CD14-positive monocyte (primary cell): Measurements from ENCODE around the gene TSPOAP1. TPM values are rescaled to one million over a fixed set of nuclear protein-coding genes. Genes with fewer than 3 reads are reported as not detected.

Source experiments
- DNase-seq, 3 donors: peaks; one replicate each; pipeline ENCODE4 v3.0.0-alpha.2; 2011 to 2022
- H2AFZ ChIP-seq: 2 replicates; pipeline ENCODE4 v1.6.0; 2012; ENCODE audit warnings: mild to moderate bottlenecking, low read depth, low read length, inconsistent platforms; ENCODE audit not compliant: insufficient read depth, poor library complexity, severe bottlenecking
- H3K27ac ChIP-seq, 2 donors: 1 replicate in 1 of 2; 2 replicates in 1 of 2; pipeline ENCODE4 v1.5.1; 2012 to 2013; ENCODE audit warnings: low read length in 2 of 2, control low read depth in 1 of 2, inconsistent platforms in 1 of 2, low read depth in 1 of 2, mild to moderate bottlenecking in 1 of 2
- H3K27me3 ChIP-seq, 2 donors: one replicate each; pipeline versions ENCODE4 v1.6.0 to v1.6.1; 2011 to 2013; ENCODE audit warnings: low read length in 2 of 2; ENCODE audit not compliant: control insufficient read depth in 2 of 2, insufficient read depth in 2 of 2
- H3K36me3 ChIP-seq, 2 donors: replicated peaks in 1 of 2; 1 replicate in 1 of 2; 2 replicates in 1 of 2; pipeline versions ENCODE4 v1.5.1 to v1.6.1; 2012 to 2013; ENCODE audit warnings: low read length in 2 of 2, control low read depth in 1 of 2, inconsistent platforms in 1 of 2, mild to moderate bottlenecking in 1 of 2; ENCODE audit not compliant: insufficient read depth in 2 of 2, control insufficient read depth in 1 of 2
- H3K4me1 ChIP-seq, 2 donors: 1 replicate in 1 of 2; 2 replicates in 1 of 2; pipeline versions ENCODE4 v1.5.1 to v1.6.1; 2012 to 2013; ENCODE audit warnings: low read length in 2 of 2, control low read depth in 1 of 2, inconsistent platforms in 1 of 2, mild to moderate bottlenecking in 1 of 2, moderate library complexity in 1 of 2; ENCODE audit not compliant: insufficient read depth in 2 of 2, control insufficient read depth in 1 of 2
- H3K4me2 ChIP-seq: replicated peaks from 2 replicates; pipeline ENCODE3; 2012; ENCODE audit warnings: low read length, moderate library complexity, mild to moderate bottlenecking; ENCODE audit not compliant: poor library complexity, severe bottlenecking; ENCODE audit errors: extremely low read depth
- H3K4me3 ChIP-seq, 3 experiments: fragments of 200-600 bp in 1 of 3; sonication (generic) in 1 of 3; replicated peaks in 1 of 3; 1 replicate in 2 of 3; 2 replicates in 1 of 3; pipeline ENCODE4 v1.5.1; 2011 to 2013; ENCODE audit warnings: low read length in 3 of 3, mild to moderate bottlenecking in 3 of 3, control low read depth in 2 of 3, low read depth in 2 of 3, inconsistent platforms in 1 of 3, moderate library complexity in 1 of 3
- H3K79me2 ChIP-seq: 2 replicates; pipeline ENCODE4 v1.6.0; 2012; ENCODE audit warnings: mild to moderate bottlenecking, control low read depth, inconsistent platforms, low read length, moderate library complexity; ENCODE audit not compliant: insufficient read depth
- H3K9ac ChIP-seq: 2 replicates; pipeline ENCODE4 v1.6.0; 2017; ENCODE audit warnings: low read length, mild to moderate bottlenecking; ENCODE audit not compliant: insufficient read depth, poor library complexity, severe bottlenecking
- H3K9me3 ChIP-seq, 2 donors: replicated peaks in 1 of 2; 1 replicate in 1 of 2; 2 replicates in 1 of 2; pipeline versions ENCODE4 v1.5.1 to v1.6.1; 2012 to 2013; ENCODE audit warnings: low read length in 2 of 2, control low read depth in 1 of 2; ENCODE audit not compliant: control insufficient read depth in 1 of 2, insufficient read depth in 1 of 2
- H4K20me1 ChIP-seq: 2 replicates; pipeline ENCODE4 v1.6.0; 2012; ENCODE audit warnings: mild to moderate bottlenecking, low read length, control low read depth, moderate library complexity; ENCODE audit not compliant: insufficient read depth
- H3K27ac Mint-ChIP-seq, 7 donors: one replicate each; pipeline ENCODE4 v1.8.0; 2020; ENCODE audit warnings: mild to moderate bottlenecking in 7 of 7, mixed read lengths in 7 of 7, moderate library complexity in 6 of 7, inconsistent platforms in 2 of 7
- H3K27me3 Mint-ChIP-seq, 3 donors: one replicate each; pipeline ENCODE4 v1.8.0; 2021 to 2022; ENCODE audit warnings: low read depth in 3 of 3, mild to moderate bottlenecking in 3 of 3, mixed read lengths in 3 of 3, moderate library complexity in 3 of 3, inconsistent platforms in 1 of 3
- H3K36me3 Mint-ChIP-seq, 2 donors: one replicate each; pipeline ENCODE4 v1.8.0; 2020; ENCODE audit warnings: mixed read lengths in 2 of 2, inconsistent platforms in 1 of 2, mild to moderate bottlenecking in 1 of 2
- H3K4me1 Mint-ChIP-seq: one replicate; pipeline ENCODE4 v1.8.0; 2020; ENCODE audit warnings: mild to moderate bottlenecking, mixed read lengths
- H3K4me3 Mint-ChIP-seq, 2 donors: one replicate each; pipeline ENCODE4 v1.8.0; 2020; ENCODE audit warnings: mild to moderate bottlenecking in 2 of 2, mixed read lengths in 2 of 2, moderate library complexity in 1 of 2
- H3K9me3 Mint-ChIP-seq, 7 donors: one replicate each; pipeline ENCODE4 v1.8.0; 2020 to 2022; ENCODE audit warnings: mixed read lengths in 7 of 7, mild to moderate bottlenecking in 6 of 7, moderate library complexity in 6 of 7, inconsistent platforms in 2 of 7
- CTCF ChIP-seq: fragments of 200-600 bp; IDR thresholded peaks from one replicate; pipeline ENCODE4 v1.8.0; 2022; ENCODE audit warnings: antibody characterized with exemption, mild to moderate bottlenecking
- WGBS: methylation state at CpG from one replicate; pipeline ENCODE4 v1.1.5; 2013; ENCODE audit warnings: missing lambda C conversion rate; ENCODE audit not compliant: insufficient coverage; 5-methylcytosine and 5-hydroxymethylcytosine counted together
- intact Hi-C, 2 donors: fragments of 100-400 bp; cut with micrococcal nuclease; formaldehyde crosslinking; loops; one replicate each; pipeline versions ENCODE4 v1.15.0 to v1.15.1; 2023
- polyA plus RNA-seq, 3 donors: library from polyadenylated mRNA; depleted of rRNA in 1 of 3; unstranded in 2 of 3; stranded (reverse) in 1 of 3; fragments of 300-500 nt in 2 of 3; fragments of >200 nt in 1 of 3; fragmentation: Illumina TruSeq in 2 of 3; gene quantifications; 1 replicate in 2 of 3; 2 replicates in 1 of 3; pipeline ENCODE4 v1.2.3, GENCODE V29; 2012 to 2021

Gene TSPOAP1
- polyA plus RNA-seq, 3 donors: 0.10 to 14.0 (median 0.18) TPM

GRCh38 chr17:58281511-58282011, 47.0 kb downstream of the TSPOAP1 start:
- intact Hi-C loops: no loop called here
- 0% methylated on average over 1 of the region's 2 CpGs for WGBS
- no peaks in the 10 kb centered on the region for H3K9me3 ChIP-seq
- H3K27me3 ChIP-seq: no peaks in the 10 kb centered on the region
- no peak overlapping the region for H3K27ac ChIP-seq
- no peak for TF ChIP-seq CTCF
- DNase-seq: no peak
- peaks cover 86% of the 10 kb centered on the region for H3K4me1 Mint-ChIP-seq
- no peak overlapping the region for H3K9ac ChIP-seq
- peaks cover 0 to 3% (median 0%) of the 10 kb centered on the region in 3 donors for H3K27me3 Mint-ChIP-seq
- H3K79me2 ChIP-seq: peaks cover 82% of the 10 kb centered on the region
- H3K4me1 ChIP-seq: peaks cover 88 to 94% of the 10 kb centered on the region in 2 donors
- H4K20me1 ChIP-seq: no peaks in the 10 kb centered on the region
- no peaks in the 10 kb centered on the region for H3K9me3 Mint-ChIP-seq
- no peaks in the 10 kb centered on the region for H3K36me3 Mint-ChIP-seq
- peak overlapping the region; percentile 17 for H2AFZ ChIP-seq
- no peak overlapping the region for H3K4me3 ChIP-seq
- H3K4me2 ChIP-seq: peak overlapping the region; percentile 3
- no peak overlapping the region for H3K4me3 Mint-ChIP-seq
- H3K36me3 ChIP-seq: no peaks in the 10 kb centered on the region
- H3K27ac Mint-ChIP-seq: peak overlapping the region in 5 of 7 donors; percentile 62 to 87 (median 73)

DNA sequence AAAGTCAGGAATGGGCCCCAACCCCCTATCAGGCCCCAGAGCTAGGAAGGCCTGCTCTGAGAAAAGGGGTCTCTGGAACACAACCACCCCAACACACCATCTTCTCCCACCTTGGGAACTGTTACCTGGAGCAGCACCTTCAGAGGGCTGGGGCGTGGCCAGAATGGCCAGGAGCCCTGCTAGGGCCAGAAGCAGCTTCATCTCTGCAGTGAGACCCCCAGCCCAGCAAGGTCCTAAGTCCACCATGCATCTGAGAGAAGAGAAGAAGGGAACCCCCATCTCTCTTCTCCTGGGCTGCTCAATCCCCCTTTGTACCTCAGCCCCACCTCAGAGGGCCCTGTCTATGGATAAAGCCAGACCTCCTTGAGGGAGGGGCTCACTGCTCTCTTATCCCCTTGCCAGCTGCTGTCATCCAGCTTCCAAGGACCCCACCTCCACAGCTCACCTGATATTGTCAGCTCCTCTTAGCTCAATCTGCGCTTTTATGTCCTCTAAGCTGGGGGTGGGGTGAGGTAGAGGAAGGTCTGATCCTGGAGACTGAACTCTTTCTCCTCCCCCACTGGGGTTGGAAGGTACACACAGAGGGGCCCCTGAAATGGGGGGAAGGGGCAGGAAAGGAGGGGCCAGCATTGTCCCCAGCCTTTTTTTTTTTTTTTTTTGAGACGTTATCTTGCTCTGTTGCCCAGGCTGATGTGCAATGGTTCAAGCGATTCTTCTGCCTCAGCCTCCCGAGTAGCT, 47.9 kb downstream of the TSPOAP1 start, which contains the start of gene MPO:
MPO (minus strand) TSS at position 456 of the 738 bp plus-strand sequence; CDS start at position 279, 177 bp downstream.
- H3K79me2 ChIP-seq: peaks cover 89% of the 10 kb centered on the region
- H3K36me3 ChIP-seq: no peaks in the 10 kb centered on the region
- H3K27me3 Mint-ChIP-seq: peaks cover 0 to 3% (median 0%) of the 10 kb centered on the region in 3 donors
- TF ChIP-seq CTCF: no peak
- H3K4me1 ChIP-seq: peaks cover 87 to 94% of the 10 kb centered on the region in 2 donors
- peak within 1 kb of the TSS; percentile 69 to 84 for H3K27ac ChIP-seq
- H3K4me3 Mint-ChIP-seq: peak within 1 kb of the TSS; percentile 76 to 93
- H3K27me3 ChIP-seq: no peaks in the 10 kb centered on the region
- no peaks in the 10 kb centered on the region for H3K36me3 Mint-ChIP-seq
- no peak for DNase-seq
- intact Hi-C loops: no loop called here
- peak within 1 kb of the TSS; percentile 78 to 98 (median 92) for H3K27ac Mint-ChIP-seq
- peak within 1 kb of the TSS; percentile 54 for H3K9ac ChIP-seq
- no peaks in the 10 kb centered on the region for H3K9me3 Mint-ChIP-seq
- no CpG with 5 or more reads among the region's 5 CpGs for WGBS
- no peaks in the 10 kb centered on the region for H3K9me3 ChIP-seq
- H3K4me2 ChIP-seq: peak within 1 kb of the TSS; percentile 74
- H3K4me1 Mint-ChIP-seq: peaks cover 91% of the 10 kb centered on the region
- peak within 1 kb of the TSS in 2 of 3 experiments; percentile 54 to 74 for H3K4me3 ChIP-seq
- H4K20me1 ChIP-seq: no peaks in the 10 kb centered on the region
- H2AFZ ChIP-seq: peak within 1 kb of the TSS; percentile 92
